Fibroblast of lung (primary cell): ENCODE results near the gene SIDT2. TPM values are rescaled to one million over a fixed set of nuclear protein-coding genes. Genes with fewer than 3 reads are reported as not detected.

Experiments
- DNase-seq, 2 donors: peaks; one replicate each; pipeline versions ENCODE4 v3.0.0 to v3.0.0-alpha.2; 2010; ENCODE audit warnings: low read depth in 2 of 2
- H2AFZ ChIP-seq: 2 replicates; pipeline ENCODE4 v1.5.1; 2012; ENCODE audit warnings: low read length, control low read depth, inconsistent platforms
- H3K27ac ChIP-seq: 2 replicates; pipeline ENCODE4 v1.5.1; 2011; ENCODE audit warnings: low read length, control low read depth; ENCODE audit not compliant: insufficient read depth
- H3K27me3 ChIP-seq: 2 replicates; pipeline ENCODE4 v1.5.1; 2011; ENCODE audit warnings: mild to moderate bottlenecking, low read length; ENCODE audit not compliant: control insufficient read depth, insufficient read depth
- H3K36me3 ChIP-seq: 2 replicates; pipeline ENCODE4 v1.5.1; 2011; ENCODE audit warnings: low read length; ENCODE audit not compliant: control insufficient read depth, insufficient read depth
- H3K4me1 ChIP-seq: 2 replicates; pipeline ENCODE4 v1.5.1; 2011; ENCODE audit warnings: low read length; ENCODE audit not compliant: control insufficient read depth, insufficient read depth; ENCODE audit errors: extremely low read depth
- H3K4me2 ChIP-seq: 2 replicates; pipeline ENCODE4 v1.5.1; 2011; ENCODE audit warnings: low read length, control low read depth; ENCODE audit not compliant: insufficient read depth; ENCODE audit errors: extremely low read depth
- H3K4me3 ChIP-seq, 4 experiments: fragments of 200-600 bp in 1 of 4; sonication (generic) in 1 of 4; replicated peaks in 1 of 4; 2 replicates each; pipeline ENCODE4 v1.5.1; 2011 to 2016; ENCODE audit warnings: low read length in 4 of 4, low read depth in 3 of 4, mild to moderate bottlenecking in 3 of 4, control low read depth in 2 of 4, inconsistent platforms in 1 of 4, mixed read lengths in 1 of 4; ENCODE audit not compliant: insufficient read depth in 1 of 4; ENCODE audit errors: control extremely low read depth in 1 of 4
- H3K79me2 ChIP-seq: 2 replicates; pipeline ENCODE4 v1.5.1; 2012; ENCODE audit warnings: mild to moderate bottlenecking, low read length, inconsistent platforms; ENCODE audit not compliant: control insufficient read depth, insufficient read depth
- H3K9ac ChIP-seq: 2 replicates; pipeline ENCODE4 v1.5.1; 2011; ENCODE audit warnings: mild to moderate bottlenecking, low read length, control low read depth; ENCODE audit not compliant: insufficient read depth
- H3K9me3 ChIP-seq: 2 replicates; pipeline ENCODE4 v1.5.1; 2012; ENCODE audit warnings: low read depth, low read length; ENCODE audit not compliant: control insufficient read depth, insufficient read depth
- H4K20me1 ChIP-seq: 2 replicates; pipeline ENCODE4 v1.5.1; 2011; ENCODE audit warnings: low read length; ENCODE audit not compliant: control insufficient read depth, insufficient read depth; ENCODE audit errors: extremely low read depth
- CTCF ChIP-seq, 2 donors: IDR thresholded peaks in 1 of 2; conservative IDR thresholded peaks in 1 of 2; 1 replicate in 1 of 2; 2 replicates in 1 of 2; pipeline ENCODE4 v1.5.1; 2011 to 2012; ENCODE audit warnings: low read length in 2 of 2, control low read depth in 1 of 2, inconsistent platforms in 1 of 2, low read depth in 1 of 2, mild to moderate bottlenecking in 1 of 2
- EZH2 ChIP-seq: IDR thresholded peaks from 2 replicates; pipeline ENCODE4 v1.5.1; 2012; ENCODE audit warnings: low read length, control low read depth, mild to moderate bottlenecking; ENCODE audit errors: missing control alignments
- polyA plus RNA-seq, 2 donors: library from polyadenylated mRNA; depleted of rRNA in 1 of 2; stranded (reverse) in 1 of 2; unstranded in 1 of 2; fragments of >200 nt; gene quantifications; 2 replicates each; pipeline ENCODE4 v1.2.1, GENCODE V29; 2011 to 2012; ENCODE audit warnings: missing spikeins in 1 of 2
- total RNA-seq: library from RNA; depleted of rRNA; stranded (reverse); fragments of >200 nt; gene quantifications from 2 replicates; pipeline ENCODE4 v1.2.1, GENCODE V29; 2014

Gene SIDT2
- total and polyA plus RNA-seq, 2 donors (not counting 1 experiment from before 2014, with no cell fraction given) = 23.5 to 27.2 TPM

- no peak overlapping the region for H3K4me3 ChIP-seq
- no peaks in the 10 kb centered on the region for H3K27me3 ChIP-seq
- H3K27ac ChIP-seq = no peak overlapping the region
- DNase-seq = no peak
- no peak overlapping the region for H2AFZ ChIP-seq
- H4K20me1 ChIP-seq = no peaks in the 10 kb centered on the region
- H3K4me1 ChIP-seq = peaks cover 14% of the 10 kb centered on the region
- no peaks in the 10 kb centered on the region for H3K9me3 ChIP-seq
- TF ChIP-seq EZH2 (no peak), CTCF (conservative IDR thresholded peaks at IDR 0.05 in 1 of 2, IDR thresholded peaks at IDR 0.05 in 1 of 2; ENCODE audit: low read depth in 1 of 2, low read length in 2 of 2) (no peak)
- H3K36me3 ChIP-seq = peaks cover 14% of the 10 kb centered on the region
- no peak overlapping the region for H3K9ac ChIP-seq
- no peak overlapping the region for H3K4me2 ChIP-seq
- H3K79me2 ChIP-seq = no peaks in the 10 kb centered on the region
Measured at GRCh38 chr11:117223741-117224689, 45.5 kb downstream of the SIDT2 start.

- H3K4me3 ChIP-seq = no peak overlapping the region
- DNase-seq = no peak
- no peak overlapping the region for H3K27ac ChIP-seq
- TF ChIP-seq EZH2 (no peak), CTCF (conservative IDR thresholded peaks at IDR 0.05 in 1 of 2, IDR thresholded peaks at IDR 0.05 in 1 of 2; ENCODE audit: low read depth in 1 of 2, low read length in 2 of 2) (no peak)
- H3K9ac ChIP-seq = no peak overlapping the region
- peaks cover 15% of the 10 kb centered on the region for H3K79me2 ChIP-seq
- no peaks in the 10 kb centered on the region for H4K20me1 ChIP-seq
- H2AFZ ChIP-seq = no peak overlapping the region
- H3K27me3 ChIP-seq = no peaks in the 10 kb centered on the region
- no peak overlapping the region for H3K4me2 ChIP-seq
- peaks cover 11% of the 10 kb centered on the region for H3K4me1 ChIP-seq
- H3K36me3 ChIP-seq = peaks cover 20% of the 10 kb centered on the region
- H3K9me3 ChIP-seq = no peaks in the 10 kb centered on the region
Measured at GRCh38 chr11:117225553-117226170, 47.1 kb downstream of the SIDT2 start.
